SU-DHL-6 (cell line): ENCODE results near the gene SLC43A2.
"Not testable (repeated sequence)": the region's sequence is repeated elsewhere in the genome, so short reads cannot be mapped to it uniquely, and the experiment has no call there.

ENCODE experiments used
- H2AFZ ChIP-seq: fragments of 200-600 bp; sonication (generic); 2 replicates; pipeline ENCODE4 v1.6.1; 2014; ENCODE audit warnings: low read depth, mild to moderate bottlenecking, moderate library complexity, mixed read lengths, antibody characterized with exemption, low read length; ENCODE audit not compliant: severe bottlenecking
- H3F3A ChIP-seq: fragments of 200-600 bp; shearing (Covaris generic); 2 replicates; pipeline ENCODE4 v1.6.0; 2016; ENCODE audit warnings: antibody characterized with exemption, mild to moderate bottlenecking; ENCODE audit not compliant: insufficient read depth
- H3K27ac ChIP-seq: fragments of 200-600 bp; sonication (generic); 2 replicates; pipeline ENCODE4 v1.5.1; 2016; ENCODE audit warnings: low read depth, mild to moderate bottlenecking, low read length, moderate library complexity, mixed read lengths
- H3K27me3 ChIP-seq: fragments of 200-600 bp; sonication (generic), shearing (Covaris generic); 2 replicates; pipeline ENCODE4 v1.6.0; 2014; ENCODE audit warnings: mild to moderate bottlenecking, low read length
- H3K36me3 ChIP-seq: fragments of 200-600 bp; sonication (generic); 2 replicates; pipeline ENCODE4 v1.6.1; 2014; ENCODE audit warnings: mild to moderate bottlenecking, low read length, mixed read lengths
- H3K4me2 ChIP-seq: fragments of 300-600, 200-600 bp; shearing (Covaris generic), sonication (generic); 2 replicates; pipeline ENCODE4 v1.6.0; 2014; ENCODE audit warnings: low read length, low read depth, mild to moderate bottlenecking; ENCODE audit not compliant: poor library complexity, severe bottlenecking
- H3K4me3 ChIP-seq: fragments of 200-600 bp; sonication (generic); 2 replicates; pipeline ENCODE4 v1.5.1; 2014; ENCODE audit warnings: antibody characterized with exemption, low read length, mild to moderate bottlenecking, mixed read lengths; ENCODE audit not compliant: insufficient read depth, poor library complexity, severe bottlenecking
- H3K79me2 ChIP-seq: fragments of 200-600 bp; sonication (generic); 2 replicates; pipeline ENCODE4 v1.6.1; 2014; ENCODE audit warnings: mild to moderate bottlenecking, low read length, moderate library complexity; ENCODE audit not compliant: insufficient read depth
- H3K9ac ChIP-seq: fragments of 200-600 bp; sonication (generic); 2 replicates; pipeline ENCODE4 v1.7.0; 2014; ENCODE audit warnings: mild to moderate bottlenecking, low read length
- H3K9me2 ChIP-seq: fragments of 200-600 bp; sonication (generic); replicated peaks from 2 replicates; pipeline ENCODE4 v1.6.1; 2014; ENCODE audit warnings: low read length; ENCODE audit not compliant: insufficient read depth
- H3K9me3 ChIP-seq: fragments of 200-600 bp; sonication (generic); 2 replicates; pipeline ENCODE4 v1.6.1; 2014; ENCODE audit warnings: low read length, mixed read lengths; ENCODE audit not compliant: insufficient read depth
- H4K20me1 ChIP-seq: fragments of 200-600 bp; sonication (generic); 2 replicates; pipeline ENCODE4 v1.6.1; 2014; ENCODE audit warnings: low read depth, mild to moderate bottlenecking, antibody characterized with exemption, low read length, moderate library complexity, mixed read lengths
- CTCF ChIP-seq: fragments of 200-600 bp; sonication (generic); IDR thresholded peaks from one replicate; pipeline ENCODE4 v1.5.1; 2017; ENCODE audit warnings: antibody characterized with exemption, mild to moderate bottlenecking, low read length, moderate library complexity; ENCODE audit not compliant: insufficient read depth, poor library complexity, severe bottlenecking
- EZH2phosphoT487 ChIP-seq: fragments of 200-600 bp; sonication (generic), shearing (Covaris generic); conservative IDR thresholded peaks from 2 replicates; pipeline ENCODE4 v1.6.1; 2018; ENCODE audit warnings: mild to moderate bottlenecking, antibody characterized with exemption, low read length, moderate library complexity, mixed read lengths

Gene SLC43A2

GRCh38 chr17:1576500-1576899 lies 52.1 kb downstream of the SLC43A2 start:
- Histone ChIP-seq H2AFZ (no peak overlapping the region), H3K9ac (no peak overlapping the region), H3K79me2 (no peaks in the 10 kb centered on the region), H3K27ac (no peak overlapping the region), H3K9me2 (no peaks in the 10 kb centered on the region), H3K36me3 (no peaks in the 10 kb centered on the region), H3K4me2 (no peak overlapping the region), H4K20me1 (no peaks in the 10 kb centered on the region), H3F3A (peaks cover 5% of the 10 kb centered on the region; the same call in 1 of the 2 replicates), H3K4me3 (no peak overlapping the region), H3K27me3 (no peaks in the 10 kb centered on the region), H3K9me3 (no peaks in the 10 kb centered on the region)
- no peak for TF ChIP-seq CTCF
- no peak for TF ChIP-seq EZH2phosphoT487

GRCh38 chr17:1574697-1575471 lies 53.8 kb downstream of the SLC43A2 start:
- H3K79me2 ChIP-seq = no peaks in the 10 kb centered on the region
- no peak overlapping the region for H3K4me2 ChIP-seq
- TF ChIP-seq CTCF (no peak), EZH2phosphoT487 (no peak)
- no peak overlapping the region for H3K4me3 ChIP-seq
- H3K27me3 ChIP-seq = no peaks in the 10 kb centered on the region
- H3K27ac ChIP-seq = peak overlapping the region; percentile 34; the same call in 1 of the 2 replicates
- no peak overlapping the region for H3K9ac ChIP-seq
- no peaks in the 10 kb centered on the region for H3K9me3 ChIP-seq
- H3K9me2 ChIP-seq = no peaks in the 10 kb centered on the region
- H2AFZ ChIP-seq = no peak overlapping the region
- H4K20me1 ChIP-seq = no peaks in the 10 kb centered on the region
- H3K36me3 ChIP-seq = no peaks in the 10 kb centered on the region
- peaks cover 5% of the 10 kb centered on the region; the same call in 1 of the 2 replicates for H3F3A ChIP-seq

- Histone ChIP-seq H3K27me3 (no peaks in the 10 kb centered on the region), H3F3A (peaks cover 5% of the 10 kb centered on the region; the same call in 1 of the 2 replicates), H3K9me2 (no peaks in the 10 kb centered on the region), H3K36me3 (no peaks in the 10 kb centered on the region), H4K20me1 (no peaks in the 10 kb centered on the region), H2AFZ (no peak overlapping the region), H3K9me3 (no peaks in the 10 kb centered on the region), H3K27ac (peak overlapping the region; percentile 43; the same call in 1 of the 2 replicates), H3K4me2 (no peak overlapping the region), H3K79me2 (no peaks in the 10 kb centered on the region), H3K9ac (peak overlapping the region; percentile 15; the same call in 1 of the 2 replicates), H3K4me3 (no peak overlapping the region)
- TF ChIP-seq EZH2phosphoT487 = no peak
- TF ChIP-seq CTCF = peak; percentile 90
Measured at GRCh38 chr17:1573932-1574696, 54.5 kb downstream of the SLC43A2 start.

- H3K79me2 ChIP-seq, H4K20me1 ChIP-seq, H3K27me3 ChIP-seq, H3K9me2 ChIP-seq, H3K4me2 ChIP-seq, H3K27ac ChIP-seq, H3K9ac ChIP-seq, H3F3A ChIP-seq, H3K4me3 ChIP-seq, H3K9me3 ChIP-seq, H2AFZ ChIP-seq, H3K36me3 ChIP-seq: not testable (repeated sequence)
Measured at GRCh38 chr17:1572646-1573045, 56.0 kb downstream of the SLC43A2 start.
